WTC11 (cell line): ENCODE measurements around the gene UBC. TPM values are rescaled to one million over a fixed set of nuclear protein-coding genes. Genes with fewer than 3 reads are reported as not detected.
A peak's percentile ranks its signal among the peaks of the same experiment; 100 is the strongest.

Experiments
- ATAC-seq: fragments of 200-7000 bp; cut with Tn5 transposase; 2 replicates; pipeline ENCODE4 v1.10.0; 2021; ENCODE audit warnings: mild to moderate bottlenecking, moderate library complexity
- CTCF ChIA-PET: fragments of 300-600 bp; sonication (Branson Sonifier 250); formaldehyde crosslinking; loops from one replicate; lab custom pipeline; 2021; ENCODE audit warnings: antibody characterized with exemption; lab: Charles Lee
- POLR2A ChIA-PET: fragments of 350-600 bp; sonication (Branson Sonifier 250); formaldehyde crosslinking; loops from one replicate; lab custom pipeline; 2021; ENCODE audit warnings: antibody characterized with exemption; lab: Charles Lee
- DNase-seq: peaks from one replicate; pipeline ENCODE4 v3.0.0; 2021; ENCODE audit warnings: low spot score
- H3K27ac Mint-ChIP-seq: 2 replicates; pipeline ENCODE4 v1.8.0; 2021; ENCODE audit warnings: mixed read lengths
- H3K27me3 Mint-ChIP-seq: 2 replicates; pipeline ENCODE4 v1.8.0; 2021; ENCODE audit warnings: low read depth, mild to moderate bottlenecking, moderate library complexity, mixed read lengths
- H3K36me3 Mint-ChIP-seq: 2 replicates; pipeline ENCODE4 v1.8.0; 2021; ENCODE audit warnings: mixed read lengths
- H3K4me1 Mint-ChIP-seq: 2 replicates; pipeline ENCODE4 v1.8.0; 2022; ENCODE audit warnings: mixed read lengths
- H3K4me3 Mint-ChIP-seq: 2 replicates; pipeline ENCODE4 v1.8.0; 2021; ENCODE audit warnings: mild to moderate bottlenecking, moderate library complexity, mixed read lengths
- H3K9me3 Mint-ChIP-seq: 2 replicates; pipeline ENCODE4 v1.8.0; 2021; ENCODE audit warnings: mixed read lengths
- AR ChIP-seq: fragments of 250-450 bp; sonication (Bioruptor Pico); IDR thresholded peaks from 2 replicates; pipeline ENCODE4 v1.9.0; 2021; ENCODE audit warnings: mild to moderate bottlenecking
- CREM ChIP-seq: sonication (generic); formaldehyde crosslinking; IDR thresholded peaks from 2 replicates; pipeline ENCODE4 v1.8.1; 2022; ENCODE audit warnings: mild to moderate bottlenecking, missing genetic modification reagents, moderate library complexity
- FOXJ3 ChIP-seq: sonication (generic); formaldehyde crosslinking; IDR thresholded peaks from 2 replicates; pipeline ENCODE4 v1.9.0; 2021; ENCODE audit warnings: missing genetic modification reagents, mild to moderate bottlenecking, borderline replicate concordance
- GTF2I ChIP-seq: fragments of 250-450 bp; sonication (Bioruptor Pico); conservative IDR thresholded peaks from 2 replicates; pipeline ENCODE4 v1.4.0; 2021; ENCODE audit warnings: mild to moderate bottlenecking
- HMGA2 ChIP-seq: fragments of 250-450 bp; sonication (Bioruptor Pico); IDR thresholded peaks from 2 replicates; pipeline ENCODE4 v1.4.0; 2021; ENCODE audit warnings: mild to moderate bottlenecking, moderate library complexity
- MXD4 ChIP-seq: fragments of 250-450 bp; sonication (Bioruptor Pico); IDR thresholded peaks from 2 replicates; pipeline ENCODE4 v1.8.0; 2021; ENCODE audit warnings: mild to moderate bottlenecking, moderate library complexity, borderline replicate concordance
- NFE2L1 ChIP-seq: sonication (generic); formaldehyde crosslinking; IDR thresholded peaks from 2 replicates; pipeline ENCODE4 v1.8.1; 2023; ENCODE audit warnings: missing genetic modification reagents
- TEAD1 ChIP-seq: sonication (generic); formaldehyde crosslinking; IDR thresholded peaks from 2 replicates; pipeline ENCODE4 v1.8.0; 2022; ENCODE audit warnings: mild to moderate bottlenecking, missing genetic modification reagents
- TEAD4 ChIP-seq: sonication (generic); formaldehyde crosslinking; IDR thresholded peaks from 2 replicates; pipeline ENCODE4 v1.8.0; 2022; ENCODE audit warnings: mild to moderate bottlenecking, missing genetic modification reagents
- TP53 ChIP-seq: sonication (generic); formaldehyde crosslinking; IDR thresholded peaks from 2 replicates; pipeline ENCODE4 v1.8.1; 2023; ENCODE audit warnings: mild to moderate bottlenecking, missing genetic modification reagents
- ZBTB21 ChIP-seq: sonication (generic); formaldehyde crosslinking; IDR thresholded peaks from 2 replicates; pipeline ENCODE4 v1.8.1; 2023; ENCODE audit warnings: mild to moderate bottlenecking, missing genetic modification reagents, borderline replicate concordance
- ZNF121 ChIP-seq: sonication (generic); formaldehyde crosslinking; IDR thresholded peaks from 2 replicates; pipeline ENCODE4 v1.8.0; 2023; ENCODE audit warnings: missing genetic modification reagents
- ZNF138 ChIP-seq: sonication (generic); formaldehyde crosslinking; conservative IDR thresholded peaks from 2 replicates; pipeline ENCODE4 v1.8.1; 2022; ENCODE audit warnings: mild to moderate bottlenecking, moderate library complexity, missing genetic modification reagents
- ZNF232 ChIP-seq: sonication (generic); formaldehyde crosslinking; IDR thresholded peaks from 2 replicates; pipeline ENCODE4 v1.8.0; 2022; ENCODE audit warnings: mild to moderate bottlenecking, missing genetic modification reagents
- ZNF281 ChIP-seq: sonication (generic); formaldehyde crosslinking; IDR thresholded peaks from 2 replicates; pipeline ENCODE4 v1.8.0; 2023; ENCODE audit warnings: mild to moderate bottlenecking, missing genetic modification reagents
- ZNF396 ChIP-seq: fragments of 250-450 bp; sonication (Bioruptor Pico); IDR thresholded peaks from 2 replicates; pipeline ENCODE4 v1.8.0; 2021; ENCODE audit warnings: mild to moderate bottlenecking, moderate library complexity, borderline replicate concordance
- total RNA-seq: library from RNA; stranded (reverse); gene quantifications from 3 replicates; pipeline ENCODE4 v1.2.3, GENCODE V29; 2021
- TF ChIP-seq, protein P1 (sequence below): sonication (generic); formaldehyde crosslinking; IDR thresholded peaks from 2 replicates; pipeline ENCODE4 v1.8.1; 2023; ENCODE audit warnings: mild to moderate bottlenecking, missing genetic modification reagents
- TF ChIP-seq, protein P2 (sequence below): fragments of 250-450 bp; sonication (Bioruptor Pico); IDR thresholded peaks from 2 replicates; pipeline ENCODE4 v2.1.2; 2022; ENCODE audit warnings: mild to moderate bottlenecking, moderate library complexity

The UBC gene
- total RNA-seq, 1 experiment from 2014 or later: 530 TPM

- TF ChIP-seq AR: no peak
Measured at GRCh38 chr12:124947561-124948398, 33.3 kb upstream of the UBC start (continued).

DNA sequence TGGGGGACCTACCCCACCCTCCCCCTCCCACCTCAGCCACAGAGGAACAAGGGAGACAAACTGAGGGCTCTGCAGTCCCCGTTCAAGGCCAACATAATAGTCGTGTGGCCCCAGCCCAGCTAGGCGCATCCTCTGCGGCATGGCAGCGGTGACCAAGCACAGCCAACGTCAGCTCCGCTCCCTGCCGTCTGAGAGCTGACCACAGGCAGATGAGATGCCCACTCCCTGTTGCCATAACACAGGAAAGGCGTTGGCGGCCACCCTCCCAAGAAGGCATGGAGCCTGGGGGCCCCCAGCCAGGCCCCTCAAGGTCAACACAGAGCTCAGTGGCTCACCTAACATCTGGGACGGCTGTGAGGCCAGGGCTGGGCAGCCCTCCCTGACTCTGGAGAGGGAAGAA is 32.6 kb upstream of the UBC start:
- ATAC-seq: no peak
- Mint-ChIP-seq H3K36me3 (peaks cover 27% of the 10 kb centered on the region), H3K4me1 (no peaks in the 10 kb centered on the region), H3K9me3 (no peaks in the 10 kb centered on the region), H3K27me3 (no peaks in the 10 kb centered on the region), H3K27ac (no peak overlapping the region), H3K4me3 (no peak overlapping the region)
- TF ChIP-seq MXD4 (CRISPR knock-in tag) (no peak), TEAD4 (no peak)
- ChIA-PET POLR2A (no interaction called here), CTCF (no interaction called here)
- no peak for DNase-seq

- CTCF ChIA-PET: no interaction called here
- no peak for ATAC-seq
- no peaks in the 10 kb centered on the region for H3K27me3 Mint-ChIP-seq
- peaks cover 26% of the 10 kb centered on the region for H3K36me3 Mint-ChIP-seq
- peak overlapping the region; percentile 66 for H3K27ac Mint-ChIP-seq
- POLR2A ChIA-PET: no interaction called here
- no peak overlapping the region for H3K4me3 Mint-ChIP-seq
- no peaks in the 10 kb centered on the region for H3K9me3 Mint-ChIP-seq
- DNase-seq: no peak
- TF ChIP-seq ZNF232 (CRISPR knock-in tag) (no peak), FOXJ3 (CRISPR knock-in tag) (no peak), ZNF281 (no peak), ZNF396 (CRISPR knock-in tag) (no peak), NFE2L1 (CRISPR knock-in tag) (no peak), HMGA2 (CRISPR knock-in tag) (no peak), ZNF138 (CRISPR knock-in tag) (no peak), TEAD1 (CRISPR knock-in tag) (no peak), ZBTB21 (CRISPR knock-in tag) (no peak)
- TF ChIP-seq, protein P1, sequence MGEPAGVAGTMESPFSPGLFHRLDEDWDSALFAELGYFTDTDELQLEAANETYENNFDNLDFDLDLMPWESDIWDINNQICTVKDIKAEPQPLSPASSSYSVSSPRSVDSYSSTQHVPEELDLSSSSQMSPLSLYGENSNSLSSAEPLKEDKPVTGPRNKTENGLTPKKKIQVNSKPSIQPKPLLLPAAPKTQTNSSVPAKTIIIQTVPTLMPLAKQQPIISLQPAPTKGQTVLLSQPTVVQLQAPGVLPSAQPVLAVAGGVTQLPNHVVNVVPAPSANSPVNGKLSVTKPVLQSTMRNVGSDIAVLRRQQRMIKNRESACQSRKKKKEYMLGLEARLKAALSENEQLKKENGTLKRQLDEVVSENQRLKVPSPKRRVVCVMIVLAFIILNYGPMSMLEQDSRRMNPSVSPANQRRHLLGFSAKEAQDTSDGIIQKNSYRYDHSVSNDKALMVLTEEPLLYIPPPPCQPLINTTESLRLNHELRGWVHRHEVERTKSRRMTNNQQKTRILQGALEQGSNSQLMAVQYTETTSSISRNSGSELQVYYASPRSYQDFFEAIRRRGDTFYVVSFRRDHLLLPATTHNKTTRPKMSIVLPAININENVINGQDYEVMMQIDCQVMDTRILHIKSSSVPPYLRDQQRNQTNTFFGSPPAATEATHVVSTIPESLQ: no peak
- no peaks in the 10 kb centered on the region for H3K4me1 Mint-ChIP-seq
Measured at GRCh38 chr12:124946447-124946793, 32.0 kb upstream of the UBC start.

- Mint-ChIP-seq H3K27me3 (no peaks in the 10 kb centered on the region), H3K4me3 (no peak overlapping the region), H3K9me3 (no peaks in the 10 kb centered on the region), H3K27ac (no peak overlapping the region), H3K4me1 (peaks cover 14% of the 10 kb centered on the region), H3K36me3 (peaks cover 7% of the 10 kb centered on the region)
- CTCF ChIA-PET: interaction anchor here (1.0 to 2.3 kb wide), 24 partner anchors 12 to 248 kb away, joined by 3 to 53 read pairs (median 6); partner anchors contain the start of genes AACS, BRI3BP and UBC
- no peak for DNase-seq
- no peak for TF ChIP-seq TEAD1 (CRISPR knock-in tag)
- TF ChIP-seq, protein P1: no peak
- no peak for TF ChIP-seq CREM (CRISPR knock-in tag)
- TF ChIP-seq NFE2L1 (CRISPR knock-in tag): no peak
- no peak for TF ChIP-seq FOXJ3 (CRISPR knock-in tag)
- TF ChIP-seq TP53 (CRISPR knock-in tag): no peak
- no peak for TF ChIP-seq GTF2I (CRISPR knock-in tag)
- TF ChIP-seq, protein P2, sequence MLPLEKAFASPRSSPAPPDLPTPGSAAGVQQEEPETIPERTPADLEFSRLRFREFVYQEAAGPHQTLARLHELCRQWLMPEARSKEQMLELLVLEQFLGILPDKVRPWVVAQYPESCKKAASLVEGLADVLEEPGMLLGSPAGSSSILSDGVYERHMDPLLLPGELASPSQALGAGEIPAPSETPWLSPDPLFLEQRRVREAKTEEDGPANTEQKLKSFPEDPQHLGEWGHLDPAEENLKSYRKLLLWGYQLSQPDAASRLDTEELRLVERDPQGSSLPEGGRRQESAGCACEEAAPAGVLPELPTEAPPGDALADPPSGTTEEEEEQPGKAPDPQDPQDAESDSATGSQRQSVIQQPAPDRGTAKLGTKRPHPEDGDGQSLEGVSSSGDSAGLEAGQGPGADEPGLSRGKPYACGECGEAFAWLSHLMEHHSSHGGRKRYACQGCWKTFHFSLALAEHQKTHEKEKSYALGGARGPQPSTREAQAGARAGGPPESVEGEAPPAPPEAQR (CRISPR knock-in tag): no peak
- 0 out of 2 replicates have a peak, but pooled peaks have one; percentile 2 for TF ChIP-seq ZNF121
- ATAC-seq: no peak
- POLR2A ChIA-PET: interaction anchor here (0.5 to 1.9 kb wide), 4 partner anchors 24 to 31 kb away, joined by 3 to 10 read pairs (median 6); partner anchors contain the start of gene UBC
Measured at GRCh38 chr12:124941170-124941527, 26.7 kb upstream of the UBC start.
